Ecto neural progenitor cell (in vitro differentiated cells): Measurements from ENCODE around the gene HTR3B.
A peak's percentile ranks its signal among the peaks of the same experiment; 100 is the strongest.
"Not testable (repeated sequence)": the region's sequence is repeated elsewhere in the genome, so short reads cannot be mapped to it uniquely, and the experiment has no call there.

Source experiments
- DNase-seq: peaks from one replicate; pipeline ENCODE4 v3.0.0-alpha.2; 2018; ENCODE audit warnings: low spot score

Gene HTR3B

GRCh38 chr11:113946162-113946561, 41.6 kb downstream of the HTR3B start:
- not testable (repeated sequence) for DNase-seq

- no peak for DNase-seq
These were observed 43.4 kb downstream of the HTR3B start for GRCh38 chr11:113947994-113948393.

GRCh38 chr11:113949891-113950290, 45.3 kb downstream of the HTR3B start:
- no peak for DNase-seq

GRCh38 chr11:113951537-113951936, 46.9 kb downstream of the HTR3B start:
- DNase-seq = no peak

- DNase-seq = no peak
These were observed 47.5 kb downstream of the HTR3B start for GRCh38 chr11:113952070-113952469.

- DNase-seq = no peak
These were observed 48.0 kb downstream of the HTR3B start for GRCh38 chr11:113952588-113952987.

GRCh38 chr11:113954235-113954634, 49.6 kb downstream of the HTR3B start:
- DNase-seq = no peak

GRCh38 chr11:113956986-113957385, 52.4 kb downstream of the HTR3B start:
- DNase-seq = peak; percentile 53

GRCh38 chr11:113960702-113961330, 56.2 kb downstream of the HTR3B start:
- no peak for DNase-seq

- no peak for DNase-seq
These were observed 62.8 kb downstream of the HTR3B start for GRCh38 chr11:113967361-113967760.

- no peak for DNase-seq
These were observed 67.1 kb downstream of the HTR3B start for GRCh38 chr11:113971506-113972195.

GRCh38 chr11:113974741-113975470, 70.3 kb downstream of the HTR3B start, which contains the start of gene HTR3A:
Gene HTR3A, plus strand, starts transcription at chr11:113975108. Its CDS starts 218 bp downstream, at chr11:113975326.
- peak; percentile 81 for DNase-seq

GRCh38 chr11:113977071-113977490, 72.5 kb downstream of the HTR3B start:
- no peak for DNase-seq

- no peak for DNase-seq
These were observed 73.1 kb downstream of the HTR3B start for GRCh38 chr11:113977701-113978100.

- DNase-seq = no peak
These were observed 74.8 kb downstream of the HTR3B start for GRCh38 chr11:113979431-113979830.

- DNase-seq = no peak
These were observed 76.2 kb downstream of the HTR3B start for GRCh38 chr11:113980785-113981184.

GRCh38 chr11:113982306-113982705, 77.7 kb downstream of the HTR3B start:
- no peak for DNase-seq

- no peak for DNase-seq
These were observed 80.2 kb downstream of the HTR3B start for GRCh38 chr11:113984781-113985180.

- no peak for DNase-seq
These were observed 81.3 kb downstream of the HTR3B start for GRCh38 chr11:113985906-113986305.

GRCh38 chr11:113986351-113987140, 82.0 kb downstream of the HTR3B start:
- DNase-seq = no peak

- no peak for DNase-seq
These were observed 84.8 kb downstream of the HTR3B start for GRCh38 chr11:113989381-113989780.

- DNase-seq = no peak
These were observed 85.3 kb downstream of the HTR3B start for GRCh38 chr11:113989916-113990315.
